HG02885 (cell line): ENCODE measurements around the gene GANAB.

Experiments used
- ATAC-seq: cut with Tn5 transposase; IDR thresholded peaks from one replicate; pipeline ENCODE4 v1.9.1; 2021; ENCODE audit warnings: mild to moderate bottlenecking; ENCODE audit not compliant: unreplicated experiment, poor library complexity

The GANAB gene

DNA sequence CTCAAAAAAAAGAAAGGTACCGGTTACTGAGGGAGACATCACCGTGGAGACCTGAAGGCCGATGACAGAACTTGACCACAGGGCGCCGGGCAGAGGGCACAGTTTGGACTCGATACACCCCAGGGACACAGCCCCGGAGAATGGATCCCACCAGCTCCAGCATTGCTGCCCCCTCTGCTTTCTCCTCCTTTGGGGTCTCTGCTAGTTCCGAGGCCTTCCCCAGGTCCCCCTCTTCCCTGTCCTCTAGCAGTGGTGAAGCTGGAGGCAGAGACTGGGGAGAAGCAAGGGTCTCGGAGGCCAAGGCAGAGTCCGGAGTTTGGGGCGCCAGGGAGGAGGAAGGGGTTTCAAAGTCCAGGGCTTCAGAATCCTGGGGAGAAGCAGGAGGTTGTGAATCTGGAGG, 67.9 kb downstream of the GANAB start:
- no peak for ATAC-seq

DNA sequence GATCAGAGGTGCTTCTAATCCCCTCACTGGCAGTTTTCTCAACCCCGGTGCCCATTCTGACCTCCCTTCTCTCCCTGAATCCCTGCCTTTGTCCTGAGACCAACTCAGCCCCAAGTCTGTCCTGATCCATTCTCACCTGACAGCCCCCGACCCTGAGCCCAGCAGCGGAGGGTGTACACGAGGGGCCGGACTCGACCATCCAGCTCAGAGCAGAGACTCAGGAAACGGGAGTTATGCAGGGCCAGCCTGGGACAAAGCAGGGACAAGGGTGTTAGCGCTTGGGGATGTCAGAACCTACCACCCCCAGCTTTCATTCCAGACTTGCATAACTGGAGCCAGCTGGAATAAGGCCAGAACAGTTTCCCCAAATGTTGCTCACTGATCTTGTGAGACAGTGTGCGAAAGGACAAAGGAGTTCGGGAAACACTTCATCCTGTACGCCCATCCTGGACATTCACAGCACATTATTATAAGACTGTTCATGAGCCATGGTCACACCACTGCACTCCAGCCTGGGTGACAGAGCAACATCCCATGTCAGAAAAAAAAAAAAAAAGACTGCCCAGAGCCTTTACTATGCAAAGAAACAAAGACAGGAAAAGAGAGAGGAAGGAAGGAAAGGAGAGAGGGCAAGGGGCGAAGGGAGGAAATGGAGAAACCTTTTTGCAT, 69.2 kb downstream of the GANAB start:
- ATAC-seq, result no peak

DNA sequence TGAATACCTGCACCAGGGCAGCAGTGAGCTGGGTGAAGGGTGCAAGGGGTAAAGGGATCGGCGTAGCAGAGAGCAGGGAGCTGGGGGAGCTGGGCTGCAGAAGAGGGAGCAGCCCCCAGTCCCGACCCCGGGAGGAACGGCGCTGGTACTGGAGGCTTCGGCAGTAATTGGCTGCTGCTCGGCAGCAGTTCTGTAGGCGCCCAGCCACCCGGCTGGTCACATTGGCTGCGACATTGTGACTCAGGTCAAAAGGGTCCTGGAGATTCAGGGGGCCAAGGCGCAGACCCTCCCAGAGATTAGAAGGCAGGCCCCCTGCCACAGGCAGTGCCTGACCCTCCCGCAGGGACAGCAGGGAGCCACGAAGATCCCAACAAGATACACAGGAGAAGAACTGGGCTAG, 70.6 kb downstream of the GANAB start:
- no peak for ATAC-seq

DNA sequence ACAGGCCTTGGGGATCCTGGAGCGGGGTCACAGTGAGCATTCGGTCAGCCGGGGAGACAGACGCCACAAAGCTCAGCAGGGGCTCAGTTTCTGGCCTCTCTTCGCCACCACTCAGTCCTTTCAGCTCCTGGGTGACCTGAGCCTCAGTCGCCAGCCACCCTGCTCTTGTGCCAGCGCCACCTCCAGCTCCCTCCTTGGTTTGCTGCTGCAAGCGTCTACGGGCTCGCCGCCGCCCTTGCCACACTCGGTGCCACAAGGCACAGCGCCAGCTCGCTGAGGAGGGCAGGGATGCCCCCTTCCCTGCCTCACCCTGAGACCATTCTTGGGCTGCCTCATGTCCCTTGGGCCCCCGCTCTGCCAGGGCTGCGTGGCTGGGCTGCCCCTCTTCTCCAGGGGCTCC, 71.3 kb downstream of the GANAB start:
- ATAC-seq, result no peak
